ENCODE results near the gene SRSF9. TPM values are rescaled to one million over a fixed set of nuclear protein-coding genes. Genes with fewer than 3 reads are reported as not detected.

Gene SRSF9
- total RNA-seq, 1 donor from 2014 or later, result 34.4 TPM

- Histone ChIP-seq H3K4me1 (peaks cover 4% of the 10 kb centered on the region), H3K27me3 (ENCODE audit: low read depth) (peaks cover 21% of the 10 kb centered on the region), H3K27ac (replicated peaks) (no peak overlapping the region), H3K9me3 (replicated peaks) (no peaks in the 10 kb centered on the region), H3K4me3 (no peak overlapping the region), H3K36me3 (no peaks in the 10 kb centered on the region)
- intact Hi-C loops (cut with micrococcal nuclease), result loop anchor here (10.0 kb wide), 1 partner anchor 78 kb away; no protein-coding TSS in a partner anchor
- TF ChIP-seq CTCF (IDR thresholded peaks at IDR 0.05; ENCODE audit: borderline replicate concordance), result no peak
- no peak for DNase-seq
Observed at GRCh38 chr12:120432772-120433525, 36.6 kb downstream of the SRSF9 start.

- no peaks in the 10 kb centered on the region for H3K4me1 ChIP-seq
- H3K36me3 ChIP-seq, result no peaks in the 10 kb centered on the region
- H3K27me3 ChIP-seq (ENCODE audit: low read depth), result peaks cover 24% of the 10 kb centered on the region
- DNase-seq, result no peak
- H3K9me3 ChIP-seq (replicated peaks), result no peaks in the 10 kb centered on the region
- intact Hi-C loops (cut with micrococcal nuclease), result no loop called here
- no peak overlapping the region for H3K4me3 ChIP-seq
- no peak overlapping the region for H3K27ac ChIP-seq (replicated peaks)
- TF ChIP-seq CTCF (IDR thresholded peaks at IDR 0.05; ENCODE audit: borderline replicate concordance), result no peak
Observed at GRCh38 chr12:120429368-120429767, 40.2 kb downstream of the SRSF9 start.

- intact Hi-C loops (cut with micrococcal nuclease), result no loop called here
- no peaks in the 10 kb centered on the region for H3K9me3 ChIP-seq (replicated peaks)
- H3K4me1 ChIP-seq, result no peaks in the 10 kb centered on the region
- H3K4me3 ChIP-seq, result no peak overlapping the region
- peaks cover 21% of the 10 kb centered on the region for H3K27me3 ChIP-seq (ENCODE audit: low read depth)
- H3K36me3 ChIP-seq, result no peaks in the 10 kb centered on the region
- TF ChIP-seq CTCF (IDR thresholded peaks at IDR 0.05; ENCODE audit: borderline replicate concordance), result no peak
- no peak overlapping the region for H3K27ac ChIP-seq (replicated peaks)
- no peak for DNase-seq
Observed at GRCh38 chr12:120428597-120429229, 40.8 kb downstream of the SRSF9 start.

GRCh38 chr12:120425797-120426196 lies 43.8 kb downstream of the SRSF9 start:
- H3K27me3 ChIP-seq (ENCODE audit: low read depth), result peaks cover 6% of the 10 kb centered on the region
- no peak overlapping the region for H3K4me3 ChIP-seq
- no peak for TF ChIP-seq CTCF (IDR thresholded peaks at IDR 0.05; ENCODE audit: borderline replicate concordance)
- intact Hi-C loops (cut with micrococcal nuclease), result no loop called here
- no peak overlapping the region for H3K27ac ChIP-seq (replicated peaks)
- H3K9me3 ChIP-seq (replicated peaks), result no peaks in the 10 kb centered on the region
- H3K36me3 ChIP-seq, result no peaks in the 10 kb centered on the region
- no peaks in the 10 kb centered on the region for H3K4me1 ChIP-seq
- no peak for DNase-seq

GRCh38 chr12:120422892-120423456 lies 46.6 kb downstream of the SRSF9 start:
- intact Hi-C loops (cut with micrococcal nuclease), result no loop called here
- H3K27me3 ChIP-seq (ENCODE audit: low read depth), result peaks cover 5% of the 10 kb centered on the region
- H3K36me3 ChIP-seq, result no peaks in the 10 kb centered on the region
- H3K4me3 ChIP-seq, result no peak overlapping the region
- H3K9me3 ChIP-seq (replicated peaks), result no peaks in the 10 kb centered on the region
- H3K4me1 ChIP-seq, result no peaks in the 10 kb centered on the region
- no peak overlapping the region for H3K27ac ChIP-seq (replicated peaks)
- DNase-seq, result no peak
- TF ChIP-seq CTCF (IDR thresholded peaks at IDR 0.05; ENCODE audit: borderline replicate concordance), result no peak
